Osteocyte (in vitro differentiated cells): Measurements from ENCODE around the gene SRSF4. TPM values are rescaled to one million over a fixed set of nuclear protein-coding genes. Genes with fewer than 3 reads are reported as not detected.

Source experiments
- DNase-seq: peaks from one replicate; pipeline ENCODE4 v3.0.0; 2021; ENCODE audit warnings: mixed read lengths; ENCODE audit not compliant: unreplicated experiment; ENCODE audit errors: extremely low spot score
- H3K27ac Mint-ChIP-seq: one replicate; pipeline ENCODE4 v1.8.0; 2021; ENCODE audit warnings: mild to moderate bottlenecking, mixed read lengths; ENCODE audit not compliant: unreplicated experiment
- H3K27me3 Mint-ChIP-seq: one replicate; pipeline ENCODE4 v1.8.0; 2021; ENCODE audit warnings: mixed read lengths; ENCODE audit not compliant: unreplicated experiment
- H3K36me3 Mint-ChIP-seq: one replicate; pipeline ENCODE4 v1.8.0; 2021; ENCODE audit warnings: mixed read lengths; ENCODE audit not compliant: unreplicated experiment
- H3K4me1 Mint-ChIP-seq: one replicate; pipeline ENCODE4 v1.8.0; 2021; ENCODE audit warnings: mixed read lengths; ENCODE audit not compliant: unreplicated experiment
- H3K4me3 Mint-ChIP-seq: one replicate; pipeline ENCODE4 v1.8.0; 2021; ENCODE audit warnings: mild to moderate bottlenecking, moderate library complexity, mixed read lengths; ENCODE audit not compliant: unreplicated experiment
- H3K9me3 Mint-ChIP-seq: one replicate; pipeline ENCODE4 v1.8.0; 2021; ENCODE audit warnings: mixed read lengths; ENCODE audit not compliant: unreplicated experiment
- total RNA-seq: library from RNA; stranded (reverse); gene quantifications from 2 replicates; pipeline ENCODE4 v1.2.1, GENCODE V29; 2021
- TF ChIP-seq, protein P1 (sequence below): fragments of 200-600 bp; sonication (generic); IDR thresholded peaks from 2 replicates; pipeline ENCODE4 v1.5.0; 2021; ENCODE audit warnings: antibody characterized with exemption, mild to moderate bottlenecking, moderate library complexity

The SRSF4 gene
- total RNA-seq, 1 donor from 2014 or later, result 74.6 TPM

DNA sequence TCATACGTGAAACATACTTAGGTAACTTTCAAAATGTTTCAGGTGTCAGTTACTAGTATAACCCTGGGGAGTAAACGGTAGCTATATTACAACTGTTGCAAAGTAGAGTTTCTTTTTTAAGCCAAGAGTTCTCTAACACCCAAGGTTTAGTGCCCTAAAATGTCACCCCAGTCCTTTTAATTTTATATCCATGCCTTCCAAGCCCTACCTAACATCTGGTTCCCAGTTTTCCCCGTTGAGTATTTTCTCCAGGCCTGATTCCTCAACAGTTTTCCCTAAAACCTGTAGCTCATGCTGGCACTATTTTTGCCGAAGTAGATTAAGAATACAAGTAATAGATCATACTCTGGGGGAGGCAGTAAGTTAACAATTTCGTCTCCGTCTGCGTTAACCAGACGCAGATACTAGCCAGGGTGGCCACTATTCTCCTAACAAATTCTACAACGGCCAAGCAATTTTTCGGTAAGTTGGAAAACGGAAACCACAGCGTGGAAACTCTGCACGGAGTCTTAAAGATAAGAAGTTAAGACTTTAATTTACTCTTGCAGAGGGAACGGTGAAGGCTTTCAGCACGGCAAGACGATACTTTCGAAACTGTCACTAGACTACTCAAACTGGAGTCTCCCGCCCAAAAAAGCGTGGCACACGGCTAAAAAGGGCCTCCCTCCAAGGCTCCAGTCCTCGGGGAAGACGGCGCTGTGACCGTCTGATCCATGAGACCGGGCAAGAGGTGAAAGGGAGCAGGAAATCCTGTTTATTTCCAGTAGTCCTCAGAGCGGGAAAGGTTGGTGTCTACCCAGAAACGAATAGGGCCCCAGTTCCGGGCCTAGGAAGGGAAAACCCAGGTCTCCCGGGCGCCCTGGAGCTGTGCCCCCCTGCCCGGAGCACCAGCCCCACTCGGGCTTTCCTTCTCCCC is 945 bp downstream of the SRSF4 start:
- Mint-ChIP-seq H3K27me3 (no peaks in the 10 kb centered on the region), H3K9me3 (no peaks in the 10 kb centered on the region)
- TF ChIP-seq, protein P1, sequence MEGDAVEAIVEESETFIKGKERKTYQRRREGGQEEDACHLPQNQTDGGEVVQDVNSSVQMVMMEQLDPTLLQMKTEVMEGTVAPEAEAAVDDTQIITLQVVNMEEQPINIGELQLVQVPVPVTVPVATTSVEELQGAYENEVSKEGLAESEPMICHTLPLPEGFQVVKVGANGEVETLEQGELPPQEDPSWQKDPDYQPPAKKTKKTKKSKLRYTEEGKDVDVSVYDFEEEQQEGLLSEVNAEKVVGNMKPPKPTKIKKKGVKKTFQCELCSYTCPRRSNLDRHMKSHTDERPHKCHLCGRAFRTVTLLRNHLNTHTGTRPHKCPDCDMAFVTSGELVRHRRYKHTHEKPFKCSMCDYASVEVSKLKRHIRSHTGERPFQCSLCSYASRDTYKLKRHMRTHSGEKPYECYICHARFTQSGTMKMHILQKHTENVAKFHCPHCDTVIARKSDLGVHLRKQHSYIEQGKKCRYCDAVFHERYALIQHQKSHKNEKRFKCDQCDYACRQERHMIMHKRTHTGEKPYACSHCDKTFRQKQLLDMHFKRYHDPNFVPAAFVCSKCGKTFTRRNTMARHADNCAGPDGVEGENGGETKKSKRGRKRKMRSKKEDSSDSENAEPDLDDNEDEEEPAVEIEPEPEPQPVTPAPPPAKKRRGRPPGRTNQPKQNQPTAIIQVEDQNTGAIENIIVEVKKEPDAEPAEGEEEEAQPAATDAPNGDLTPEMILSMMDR, result no peak

DNA sequence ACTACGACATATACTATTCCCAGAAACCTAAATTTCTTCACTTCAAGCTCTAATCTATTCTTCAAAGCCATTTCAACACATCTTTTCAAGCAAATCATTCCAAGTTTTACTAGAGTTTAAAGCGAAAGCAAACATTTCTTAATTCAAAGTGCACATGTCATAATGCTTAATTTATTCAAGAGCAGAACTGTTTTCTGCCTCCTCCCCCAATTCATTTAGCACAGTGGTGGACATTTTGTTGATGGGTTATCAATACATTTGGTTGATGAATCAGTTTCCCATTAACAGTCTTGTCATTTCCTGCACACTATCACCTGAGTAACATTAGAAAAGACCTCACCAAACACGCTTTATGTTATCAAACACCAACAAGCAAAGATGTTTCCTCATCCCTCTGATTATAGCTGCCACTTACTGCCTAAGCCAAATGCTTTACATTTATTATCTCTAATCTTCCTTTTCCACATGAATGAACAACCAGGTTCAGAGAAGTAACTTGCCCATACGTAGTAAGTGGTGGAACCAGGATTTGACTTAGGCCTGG is 2.0 kb downstream of the SRSF4 start:
- peak overlapping the region; percentile 95 for H3K27ac Mint-ChIP-seq
- DNase-seq, result peak; percentile 21
- TF ChIP-seq, protein P1, result no peak
- peaks cover 47% of the 10 kb centered on the region for H3K4me1 Mint-ChIP-seq
- peak overlapping the region; percentile 93 for H3K4me3 Mint-ChIP-seq
- H3K9me3 Mint-ChIP-seq, result no peaks in the 10 kb centered on the region
- H3K27me3 Mint-ChIP-seq, result no peaks in the 10 kb centered on the region
- peaks cover 11% of the 10 kb centered on the region for H3K36me3 Mint-ChIP-seq

More for the DNA sequence above, 945 bp downstream of the SRSF4 start:
- peaks cover 11% of the 10 kb centered on the region for H3K36me3 Mint-ChIP-seq
- peaks cover 47% of the 10 kb centered on the region for H3K4me1 Mint-ChIP-seq
- H3K27ac Mint-ChIP-seq, result peak overlapping the region; percentile 95
- peak overlapping the region; percentile 93 for H3K4me3 Mint-ChIP-seq
- no peak for DNase-seq

DNA sequence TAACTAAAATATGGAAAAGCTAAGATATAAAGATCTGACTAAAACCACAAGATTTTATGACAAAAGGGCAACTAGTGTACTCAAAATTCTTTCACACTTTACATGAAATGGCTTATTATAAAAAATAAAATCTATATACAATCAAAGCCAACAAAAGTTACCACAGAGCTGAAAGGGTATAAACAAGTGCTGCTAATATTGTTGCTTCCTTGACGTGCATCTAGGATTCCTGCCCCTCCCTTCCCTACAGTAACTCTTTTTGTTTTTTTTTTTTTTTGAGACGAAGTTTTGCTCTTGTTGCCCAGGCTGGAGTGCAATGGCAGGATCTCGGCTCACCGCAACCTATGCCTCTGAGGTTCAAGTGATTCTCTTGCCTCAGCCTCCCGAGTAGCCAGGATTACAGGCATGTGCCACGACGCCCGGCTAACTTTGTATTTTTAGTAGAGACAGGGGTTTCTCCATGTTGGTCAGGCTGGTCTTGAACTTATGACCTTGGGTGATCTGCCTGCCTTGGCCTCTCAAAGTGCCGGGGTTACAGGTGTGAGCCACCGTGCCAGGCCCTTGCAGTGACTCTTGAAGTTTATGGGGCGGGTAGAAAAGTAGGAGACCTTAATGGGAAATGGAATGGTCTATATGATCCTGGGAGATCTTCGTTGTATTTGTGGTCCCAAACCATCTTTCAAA is 4.5 kb downstream of the SRSF4 start:
- TF ChIP-seq, protein P1, result no peak
- peaks cover 45% of the 10 kb centered on the region for H3K4me1 Mint-ChIP-seq
- H3K27ac Mint-ChIP-seq, result no peak overlapping the region
- no peak overlapping the region for H3K4me3 Mint-ChIP-seq
- no peaks in the 10 kb centered on the region for H3K27me3 Mint-ChIP-seq
- H3K36me3 Mint-ChIP-seq, result peaks cover 17% of the 10 kb centered on the region
- H3K9me3 Mint-ChIP-seq, result no peaks in the 10 kb centered on the region
- DNase-seq, result no peak

DNA sequence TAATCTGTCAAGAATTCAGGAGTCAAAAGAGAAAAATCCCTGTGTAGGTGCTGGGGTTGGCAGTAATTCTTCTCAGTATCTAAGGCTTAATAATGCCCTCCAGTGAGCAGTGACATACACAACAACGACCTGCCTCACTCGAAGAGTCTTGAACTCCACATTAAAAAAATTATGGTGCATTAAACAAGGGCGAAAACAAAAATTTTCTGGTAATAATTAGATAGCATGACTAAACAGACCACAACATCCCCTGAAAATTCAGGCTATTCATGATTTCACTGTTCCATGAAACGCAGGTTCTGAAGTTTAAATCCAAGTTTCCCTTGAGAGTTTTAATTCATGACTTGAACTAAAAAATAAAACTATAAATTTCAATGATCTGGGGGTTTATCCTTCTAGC is 5.1 kb downstream of the SRSF4 start:
- H3K36me3 Mint-ChIP-seq, result peaks cover 20% of the 10 kb centered on the region
- no peaks in the 10 kb centered on the region for H3K27me3 Mint-ChIP-seq
- no peaks in the 10 kb centered on the region for H3K9me3 Mint-ChIP-seq
- DNase-seq, result no peak
- H3K27ac Mint-ChIP-seq, result peak overlapping the region; percentile 32
- no peak overlapping the region for H3K4me3 Mint-ChIP-seq
- TF ChIP-seq, protein P1, result no peak
- peaks cover 47% of the 10 kb centered on the region for H3K4me1 Mint-ChIP-seq
